Common myeloid progenitor, CD34-positive (primary cell): Measurements from ENCODE around the gene NPR1.
"Not testable (repeated sequence)": the region's sequence is repeated elsewhere in the genome, so short reads cannot be mapped to it uniquely, and the experiment has no call there.

Experiments used
- CTCF ChIA-PET: fragments of 350-600 bp; sonication (Branson Sonifier 250); formaldehyde crosslinking; loops from one replicate; lab custom pipeline; 2021; ENCODE audit warnings: antibody characterized with exemption; lab: Charles Lee
- POLR2A ChIA-PET: fragments of 350-600 bp; sonication (Branson Sonifier 250); formaldehyde crosslinking; loops from one replicate; lab custom pipeline; 2021; ENCODE audit warnings: antibody characterized with exemption; lab: Charles Lee
- DNase-seq, 3 donors: peaks; one replicate each; pipeline versions ENCODE4 v3.0.0 to v3.0.0-alpha.2; 2013
- H3K27ac ChIP-seq, 2 experiments: 1 replicate in 1 of 2; 2 replicates in 1 of 2; pipeline ENCODE4 v1.7.0; 2013; ENCODE audit warnings: inconsistent platforms in 2 of 2, low read length in 2 of 2, mild to moderate bottlenecking in 2 of 2, low read depth in 1 of 2, moderate library complexity in 1 of 2; ENCODE audit not compliant: severe bottlenecking in 2 of 2, insufficient read depth in 1 of 2, poor library complexity in 1 of 2
- H3K27me3 ChIP-seq, 5 experiments: replicated peaks in 2 of 5; 1 replicate in 3 of 5; 2 replicates in 2 of 5; pipeline versions ENCODE4 v1.6.1 to v1.7.0; 2013; ENCODE audit warnings: low read length in 4 of 5, mild to moderate bottlenecking in 2 of 5, moderate library complexity in 2 of 5, inconsistent platforms in 1 of 5; ENCODE audit not compliant: insufficient read depth in 5 of 5, control insufficient read depth in 4 of 5
- H3K36me3 ChIP-seq, 4 experiments: 1 replicate in 2 of 4; 2 replicates in 2 of 4; pipeline versions ENCODE4 v1.6.1 to v1.7.0; 2013; ENCODE audit warnings: low read length in 3 of 4, control low read depth in 1 of 4, mild to moderate bottlenecking in 1 of 4; ENCODE audit not compliant: control insufficient read depth in 4 of 4, insufficient read depth in 4 of 4
- H3K4me1 ChIP-seq, 4 experiments: 1 replicate in 3 of 4; 2 replicates in 1 of 4; pipeline versions ENCODE4 v1.6.1 to v1.7.1; 2013; ENCODE audit warnings: low read length in 3 of 4, mild to moderate bottlenecking in 3 of 4, control low read depth in 1 of 4, inconsistent platforms in 1 of 4, moderate library complexity in 1 of 4; ENCODE audit not compliant: control insufficient read depth in 4 of 4, insufficient read depth in 4 of 4; ENCODE audit errors: control extremely low read depth in 1 of 4
- H3K4me3 ChIP-seq, 7 experiments: 1 replicate in 4 of 7; 2 replicates in 3 of 7; pipeline versions ENCODE4 v1.5.1 to v1.7.0; 2013; ENCODE audit warnings: mild to moderate bottlenecking in 7 of 7, low read length in 6 of 7, moderate library complexity in 6 of 7, inconsistent platforms in 2 of 7, low read depth in 2 of 7, control low read depth in 1 of 7; ENCODE audit not compliant: insufficient read depth in 4 of 7, control insufficient read depth in 1 of 7; ENCODE audit errors: extremely low read depth in 1 of 7
- H3K9me3 ChIP-seq, 5 experiments: 1 replicate in 4 of 5; 2 replicates in 1 of 5; pipeline versions ENCODE4 v1.6.1 to v1.7.1; 2013; ENCODE audit warnings: low read length in 4 of 5, mild to moderate bottlenecking in 2 of 5, inconsistent platforms in 1 of 5, low read depth in 1 of 5, moderate library complexity in 1 of 5; ENCODE audit not compliant: control insufficient read depth in 4 of 5, insufficient read depth in 2 of 5; ENCODE audit errors: control extremely low read depth in 1 of 5
- WGBS: methylation state at CpG from one replicate; pipeline ENCODE4 v1.1.5; 2013; ENCODE audit not compliant: insufficient coverage; 5-methylcytosine and 5-hydroxymethylcytosine counted together

Gene NPR1

GRCh38 chr1:153711026-153711425 is 32.5 kb downstream of the NPR1 start:
- Histone ChIP-seq H3K4me3 (no peak overlapping the region), H3K9me3 (no peaks in the 10 kb centered on the region), H3K36me3 (no peaks in the 10 kb centered on the region), H3K27me3 (no peaks in the 10 kb centered on the region), H3K27ac (no peak overlapping the region), H3K4me1 (no peaks in the 10 kb centered on the region)
- ChIA-PET CTCF (no interaction called here), POLR2A (no interaction called here)
- 83% methylated on average over 3 of the region's 7 CpGs for WGBS
- DNase-seq = no peak

GRCh38 chr1:153716211-153716610 is 37.7 kb downstream of the NPR1 start:
- not testable (repeated sequence) for H3K9me3 ChIP-seq, H3K27ac ChIP-seq, H3K4me1 ChIP-seq, DNase-seq, H3K4me3 ChIP-seq, H3K27me3 ChIP-seq, H3K36me3 ChIP-seq
- POLR2A ChIA-PET = interaction anchor here (1.6 kb wide), 1 partner anchor 12 kb away, joined by 4 read pairs; the partner anchor contains the start of gene INTS3
- CTCF ChIA-PET = interaction anchor here (0.6 to 0.9 kb wide), 2 partner anchors 37 to 247 kb away, joined by 3 read pairs; partner anchors contain the start of gene SLC39A1
- no CpG with 5 or more reads among the region's 5 CpGs for WGBS

GRCh38 chr1:153717330-153717729 is 38.8 kb downstream of the NPR1 start:
- CTCF ChIA-PET = interaction anchor here (0.6 to 1.5 kb wide), 2 partner anchors 33 to 1489 kb away, joined by 3 read pairs; no protein-coding TSS in a partner anchor
- 97% methylated on average over 3 of the region's 3 CpGs for WGBS
- no peak for DNase-seq
- no peak overlapping the region for H3K4me3 ChIP-seq
- H3K27me3 ChIP-seq = no peaks in the 10 kb centered on the region
- H3K27ac ChIP-seq = no peak overlapping the region
- no peaks in the 10 kb centered on the region for H3K4me1 ChIP-seq
- no peaks in the 10 kb centered on the region for H3K36me3 ChIP-seq
- H3K9me3 ChIP-seq = no peaks in the 10 kb centered on the region
- POLR2A ChIA-PET = interaction anchor here (0.5 to 1.6 kb wide), 2 partner anchors 10 to 16 kb away, joined by 3 to 4 read pairs; partner anchors contain the start of gene INTS3

- Histone ChIP-seq H3K4me3 (no peak overlapping the region), H3K36me3 (no peaks in the 10 kb centered on the region), H3K27ac (no peak overlapping the region), H3K4me1 (peaks cover 0 to 10% (median 6%) of the 10 kb centered on the region in 4 experiments), H3K27me3 (no peaks in the 10 kb centered on the region), H3K9me3 (no peaks in the 10 kb centered on the region)
- ChIA-PET POLR2A (no interaction called here), CTCF (no interaction called here)
- DNase-seq = no peak
- WGBS = 100% methylated on average over 2 of the region's 3 CpGs
Observed at GRCh38 chr1:153723687-153724086, 45.2 kb downstream of the NPR1 start.

- DNase-seq, H3K27ac ChIP-seq, H3K9me3 ChIP-seq, H3K36me3 ChIP-seq, H3K27me3 ChIP-seq, POLR2A ChIA-PET, H3K4me3 ChIP-seq: not testable (repeated sequence)
- 92% methylated on average over 2 of the region's 4 CpGs for WGBS
- H3K4me1 ChIP-seq = peaks cover 6 to 17% (median 13%) of the 10 kb centered on the region in 4 experiments
- CTCF ChIA-PET = interaction anchor here (1.4 kb wide), 1 partner anchor 12 kb away, joined by 3 read pairs; no protein-coding TSS in a partner anchor
Observed at GRCh38 chr1:153724634-153725033, 46.1 kb downstream of the NPR1 start.

GRCh38 chr1:153727463-153728304 is 49.2 kb downstream of the NPR1 start, which contains the start of gene INTS3:
INTS3 (plus strand) TSS chr1:153728050; CDS start chr1:153728635, 585 bp downstream.
- WGBS = under 1% methylated on average over 29 of the region's 49 CpGs

More at GRCh38 chr1:153727463-153728304, 49.2 kb downstream of the NPR1 start, which contains the start of gene INTS3:
- Histone ChIP-seq H3K27me3 (no peaks in the 10 kb centered on the region), H3K36me3 (peaks cover 0 to 5% (median 0%) of the 10 kb centered on the region in 4 experiments), H3K4me1 (peaks cover 6 to 19% (median 13%) of the 10 kb centered on the region in 4 experiments), H3K9me3 (no peaks in the 10 kb centered on the region), H3K27ac (peak within 1 kb of the TSS; percentile 88 to 98), H3K4me3 (peak within 1 kb of the TSS; percentile 78 to 99 (median 87))
- POLR2A ChIA-PET = interaction anchor here (0.6 to 1.0 kb wide), 4 partner anchors 11 to 230 kb away, joined by 3 to 4 read pairs (median 3); partner anchors contain the start of gene S100A14
- CTCF ChIA-PET = interaction anchor here (1.3 to 1.8 kb wide), 3 partner anchors 17 to 50 kb away, joined by 3 to 8 read pairs (median 4); no protein-coding TSS in a partner anchor
- peak; percentile 100 for DNase-seq
